SU-DHL-6 (cell line): ENCODE results near the gene GRIA3.
"Not testable (repeated sequence)": the region's sequence is repeated elsewhere in the genome, so short reads cannot be mapped to it uniquely, and the experiment has no call there.

Experiments
- H2AFZ ChIP-seq: fragments of 200-600 bp; sonication (generic); 2 replicates; pipeline ENCODE4 v1.6.1; 2014; ENCODE audit warnings: low read depth, mild to moderate bottlenecking, moderate library complexity, mixed read lengths, antibody characterized with exemption, low read length; ENCODE audit not compliant: severe bottlenecking
- H3F3A ChIP-seq: fragments of 200-600 bp; shearing (Covaris generic); 2 replicates; pipeline ENCODE4 v1.6.0; 2016; ENCODE audit warnings: antibody characterized with exemption, mild to moderate bottlenecking; ENCODE audit not compliant: insufficient read depth
- H3K27ac ChIP-seq: fragments of 200-600 bp; sonication (generic); 2 replicates; pipeline ENCODE4 v1.5.1; 2016; ENCODE audit warnings: low read depth, mild to moderate bottlenecking, low read length, moderate library complexity, mixed read lengths
- H3K27me3 ChIP-seq: fragments of 200-600 bp; sonication (generic), shearing (Covaris generic); 2 replicates; pipeline ENCODE4 v1.6.0; 2014; ENCODE audit warnings: mild to moderate bottlenecking, low read length
- H3K36me3 ChIP-seq: fragments of 200-600 bp; sonication (generic); 2 replicates; pipeline ENCODE4 v1.6.1; 2014; ENCODE audit warnings: mild to moderate bottlenecking, low read length, mixed read lengths
- H3K4me2 ChIP-seq: fragments of 300-600, 200-600 bp; shearing (Covaris generic), sonication (generic); 2 replicates; pipeline ENCODE4 v1.6.0; 2014; ENCODE audit warnings: low read length, low read depth, mild to moderate bottlenecking; ENCODE audit not compliant: poor library complexity, severe bottlenecking
- H3K4me3 ChIP-seq: fragments of 200-600 bp; sonication (generic); 2 replicates; pipeline ENCODE4 v1.5.1; 2014; ENCODE audit warnings: antibody characterized with exemption, low read length, mild to moderate bottlenecking, mixed read lengths; ENCODE audit not compliant: insufficient read depth, poor library complexity, severe bottlenecking
- H3K79me2 ChIP-seq: fragments of 200-600 bp; sonication (generic); 2 replicates; pipeline ENCODE4 v1.6.1; 2014; ENCODE audit warnings: mild to moderate bottlenecking, low read length, moderate library complexity; ENCODE audit not compliant: insufficient read depth
- H3K9ac ChIP-seq: fragments of 200-600 bp; sonication (generic); 2 replicates; pipeline ENCODE4 v1.7.0; 2014; ENCODE audit warnings: mild to moderate bottlenecking, low read length
- H3K9me2 ChIP-seq: fragments of 200-600 bp; sonication (generic); replicated peaks from 2 replicates; pipeline ENCODE4 v1.6.1; 2014; ENCODE audit warnings: low read length; ENCODE audit not compliant: insufficient read depth
- H3K9me3 ChIP-seq: fragments of 200-600 bp; sonication (generic); 2 replicates; pipeline ENCODE4 v1.6.1; 2014; ENCODE audit warnings: low read length, mixed read lengths; ENCODE audit not compliant: insufficient read depth
- H4K20me1 ChIP-seq: fragments of 200-600 bp; sonication (generic); 2 replicates; pipeline ENCODE4 v1.6.1; 2014; ENCODE audit warnings: low read depth, mild to moderate bottlenecking, antibody characterized with exemption, low read length, moderate library complexity, mixed read lengths
- EZH2phosphoT487 ChIP-seq: fragments of 200-600 bp; sonication (generic), shearing (Covaris generic); conservative IDR thresholded peaks from 2 replicates; pipeline ENCODE4 v1.6.1; 2018; ENCODE audit warnings: mild to moderate bottlenecking, antibody characterized with exemption, low read length, moderate library complexity, mixed read lengths
- TF ChIP-seq, protein P1 (sequence below): fragments of 200-600 bp; sonication (generic); IDR thresholded peaks from one replicate; pipeline ENCODE4 v1.5.1; 2017; ENCODE audit warnings: antibody characterized with exemption, mild to moderate bottlenecking, low read length, moderate library complexity; ENCODE audit not compliant: insufficient read depth, poor library complexity, severe bottlenecking

Gene GRIA3

DNA sequence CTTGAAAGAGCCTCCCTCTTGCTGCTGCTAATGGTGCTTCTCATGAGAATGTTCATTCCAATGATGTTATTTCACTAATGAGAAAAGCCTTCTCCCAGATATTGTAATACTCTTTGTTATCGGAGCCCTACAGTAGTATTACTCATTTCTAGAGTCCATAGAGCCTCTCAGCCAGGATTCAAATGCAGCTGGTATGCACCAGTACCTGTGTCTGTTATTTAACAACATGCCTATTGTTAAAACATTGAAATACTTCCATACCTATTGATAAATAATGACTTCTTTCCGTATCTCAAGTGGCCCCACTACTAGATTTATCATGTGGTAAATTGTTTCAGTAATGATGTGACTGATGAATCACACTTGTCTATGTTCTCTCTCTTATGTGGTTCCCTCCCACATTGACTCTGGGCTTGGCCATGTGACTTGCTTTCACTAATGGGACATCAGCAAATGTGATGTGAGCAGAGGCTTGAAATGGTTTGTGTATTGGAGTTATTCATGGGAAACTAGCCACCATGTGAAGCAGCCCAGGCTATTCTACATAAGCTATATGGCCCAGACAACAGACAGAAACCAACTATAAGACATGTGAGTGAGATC is 341.1 kb downstream of the GRIA3 start:
- TF ChIP-seq, protein P1, sequence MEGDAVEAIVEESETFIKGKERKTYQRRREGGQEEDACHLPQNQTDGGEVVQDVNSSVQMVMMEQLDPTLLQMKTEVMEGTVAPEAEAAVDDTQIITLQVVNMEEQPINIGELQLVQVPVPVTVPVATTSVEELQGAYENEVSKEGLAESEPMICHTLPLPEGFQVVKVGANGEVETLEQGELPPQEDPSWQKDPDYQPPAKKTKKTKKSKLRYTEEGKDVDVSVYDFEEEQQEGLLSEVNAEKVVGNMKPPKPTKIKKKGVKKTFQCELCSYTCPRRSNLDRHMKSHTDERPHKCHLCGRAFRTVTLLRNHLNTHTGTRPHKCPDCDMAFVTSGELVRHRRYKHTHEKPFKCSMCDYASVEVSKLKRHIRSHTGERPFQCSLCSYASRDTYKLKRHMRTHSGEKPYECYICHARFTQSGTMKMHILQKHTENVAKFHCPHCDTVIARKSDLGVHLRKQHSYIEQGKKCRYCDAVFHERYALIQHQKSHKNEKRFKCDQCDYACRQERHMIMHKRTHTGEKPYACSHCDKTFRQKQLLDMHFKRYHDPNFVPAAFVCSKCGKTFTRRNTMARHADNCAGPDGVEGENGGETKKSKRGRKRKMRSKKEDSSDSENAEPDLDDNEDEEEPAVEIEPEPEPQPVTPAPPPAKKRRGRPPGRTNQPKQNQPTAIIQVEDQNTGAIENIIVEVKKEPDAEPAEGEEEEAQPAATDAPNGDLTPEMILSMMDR = no peak
- no peak for TF ChIP-seq EZH2phosphoT487
- Histone ChIP-seq H3K27me3 (no peaks in the 10 kb centered on the region), H3K4me2 (no peak overlapping the region), H3K79me2 (no peaks in the 10 kb centered on the region), H2AFZ (no peak overlapping the region), H3K9ac (no peak overlapping the region), H3K36me3 (no peaks in the 10 kb centered on the region), H3F3A (no peaks in the 10 kb centered on the region), H4K20me1 (no peaks in the 10 kb centered on the region), H3K4me3 (no peak overlapping the region), H3K27ac (no peak overlapping the region), H3K9me2 (no peaks in the 10 kb centered on the region), H3K9me3 (no peaks in the 10 kb centered on the region)

DNA sequence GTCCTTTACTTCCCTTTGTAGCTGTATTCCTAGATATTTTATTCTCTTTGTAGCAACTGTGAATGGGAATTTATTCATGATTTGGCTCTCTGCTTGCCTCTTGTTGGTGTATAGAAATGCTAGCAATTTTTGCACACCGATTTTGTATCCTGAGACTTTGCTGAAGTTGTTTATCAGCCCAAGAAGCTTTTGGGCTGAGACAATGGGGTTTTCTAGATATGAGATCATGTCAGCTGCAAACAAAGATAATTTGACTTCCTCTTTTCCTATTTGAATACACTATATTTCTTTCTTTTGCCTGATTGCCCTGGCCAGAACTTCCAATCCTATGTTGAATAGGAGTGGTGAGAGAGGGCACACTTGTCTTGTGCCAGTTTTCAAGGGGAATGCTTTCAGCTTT is 346.6 kb downstream of the GRIA3 start:
- not testable (repeated sequence) for H3K27ac ChIP-seq, H3K9me3 ChIP-seq, H3K36me3 ChIP-seq, H2AFZ ChIP-seq, H3K4me2 ChIP-seq, H3K9ac ChIP-seq, H3K9me2 ChIP-seq, H3F3A ChIP-seq, H4K20me1 ChIP-seq, H3K79me2 ChIP-seq, H3K4me3 ChIP-seq, H3K27me3 ChIP-seq
